ENCODE results near the gene UTP14C. TPM values are rescaled to one million over a fixed set of nuclear protein-coding genes. Genes with fewer than 3 reads are reported as not detected.

UTP14C gene
- total and polyA plus RNA-seq, 2 of the 13 experiments (the other 11 are each of a cell fraction or from before 2014, with no cell fraction given), result 8.8 to 12.2 TPM

DNA sequence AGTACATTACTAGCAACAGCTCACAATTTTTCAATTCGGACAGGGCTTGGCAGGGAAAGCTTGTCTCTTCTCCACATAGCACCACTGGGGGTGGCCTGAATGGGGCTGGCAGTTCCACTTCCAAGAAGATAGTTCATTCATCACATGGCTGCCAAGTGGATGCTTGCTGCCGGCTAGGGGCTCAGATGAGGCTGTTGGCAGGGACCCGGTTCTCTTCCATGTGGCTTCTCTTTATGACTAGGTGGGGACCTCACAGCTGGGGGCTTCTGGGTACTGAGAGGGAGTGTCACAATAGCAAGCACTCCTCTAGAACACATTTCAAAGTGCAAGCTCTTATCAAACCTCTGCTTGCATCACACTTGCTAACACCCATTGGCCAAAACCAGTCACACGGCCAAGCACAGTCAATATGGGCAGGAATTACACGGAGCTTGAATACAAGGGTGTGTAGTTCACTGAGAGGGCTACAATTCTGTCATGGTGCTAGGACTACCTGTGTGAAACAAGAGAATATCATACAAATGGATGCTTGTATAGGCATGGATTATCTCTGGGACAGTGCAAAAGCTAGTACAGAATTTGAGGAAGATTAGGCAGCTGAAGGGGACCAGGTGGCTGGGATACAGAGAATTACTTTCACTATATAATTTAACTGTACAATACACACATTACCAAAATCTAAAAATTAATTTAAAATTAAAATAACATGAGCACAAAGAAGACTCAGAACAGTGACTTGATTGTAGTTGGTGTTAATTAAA lies 45.5 kb upstream of the UTP14C start (continued):
- TF ChIP-seq EP300 (IDR thresholded peaks at IDR 0.05; ENCODE audit: low read depth in 2 of 2, low read length in 2 of 2) (peak in 1 of 2 experiments; percentile 42; a peak in 1 of 4 replicates), EP300 (CRISPR knock-in tag; IDR thresholded peaks at IDR 0.05; ENCODE audit: borderline replicate concordance) (no peak; the same call in 1 of the 2 replicates), ZNF407 (CRISPR knock-in tag; IDR thresholded peaks at IDR 0.05; ENCODE audit: not compliant biosample characterization) (no peak), JARID2 (CRISPR knock-in tag; IDR thresholded peaks at IDR 0.05; ENCODE audit: insufficient replicate concordance) (no peak), KAT8 (CRISPR knock-in tag; IDR thresholded peaks at IDR 0.05) (peak; percentile 47; the same call in 1 of the 2 replicates), NR2C2 (CRISPR knock-in tag; IDR thresholded peaks at IDR 0.05; ENCODE audit: borderline replicate concordance) (0 out of 2 replicates have a peak, but pooled peaks have one; percentile 24), ZNF414 (CRISPR knock-in tag; IDR thresholded peaks at IDR 0.05) (no peak), ZNF292 (CRISPR knock-in tag; IDR thresholded peaks at IDR 0.05; ENCODE audit: borderline replicate concordance, low read depth) (0 out of 2 replicates have a peak, but pooled peaks have one; percentile 54), ZNF350 (CRISPR knock-in tag; IDR thresholded peaks at IDR 0.05; ENCODE audit: borderline replicate concordance, low read depth) (peak; percentile 37; the same call in 1 of the 2 replicates), CBX5 (CRISPR knock-in tag; IDR thresholded peaks at IDR 0.05; ENCODE audit: borderline replicate concordance) (peak; percentile 61; the same call in 1 of the 2 replicates), FOXK1 (CRISPR knock-in tag; IDR thresholded peaks at IDR 0.05; ENCODE audit: borderline replicate concordance, low read depth) (peak; percentile 77; the same call in 1 of the 2 replicates), TBP (CRISPR knock-in tag; IDR thresholded peaks at IDR 0.05) (no peak), PAXIP1 (CRISPR knock-in tag; conservative IDR thresholded peaks at IDR 0.05) (peak; percentile 54)
